Memory B cell (primary cell): ENCODE measurements around the gene LCE3D.
"Not testable (repeated sequence)": the region's sequence is repeated elsewhere in the genome, so short reads cannot be mapped to it uniquely, and the experiment has no call there.

ENCODE experiments used
- ATAC-seq: fragments of 150-1000 bp; cut with Tn5 transposase; 2 replicates; pipeline ENCODE4 v1.10.0; 2021; ENCODE audit warnings: low read depth, mild to moderate bottlenecking, moderate library complexity
- DNase-seq, 2 donors: peaks; one replicate each; pipeline ENCODE4 v3.0.0; 2022; ENCODE audit warnings: low spot score in 2 of 2
- H3K27ac Mint-ChIP-seq: one replicate; pipeline ENCODE4 v1.8.0; 2022; ENCODE audit warnings: mild to moderate bottlenecking, moderate library complexity, mixed read lengths
- H3K27me3 Mint-ChIP-seq: one replicate; pipeline ENCODE4 v1.8.0; 2022; ENCODE audit warnings: mixed read lengths
- H3K36me3 Mint-ChIP-seq: one replicate; pipeline ENCODE4 v1.8.0; 2022; ENCODE audit warnings: mild to moderate bottlenecking, mixed read lengths
- H3K4me1 Mint-ChIP-seq: one replicate; pipeline ENCODE4 v1.8.0; 2022; ENCODE audit warnings: mixed read lengths
- H3K4me3 Mint-ChIP-seq: one replicate; pipeline ENCODE4 v1.8.0; 2022; ENCODE audit warnings: mild to moderate bottlenecking, moderate library complexity, mixed read lengths
- H3K9me3 Mint-ChIP-seq: one replicate; pipeline ENCODE4 v1.8.0; 2022; ENCODE audit warnings: mixed read lengths

The LCE3D gene

DNA sequence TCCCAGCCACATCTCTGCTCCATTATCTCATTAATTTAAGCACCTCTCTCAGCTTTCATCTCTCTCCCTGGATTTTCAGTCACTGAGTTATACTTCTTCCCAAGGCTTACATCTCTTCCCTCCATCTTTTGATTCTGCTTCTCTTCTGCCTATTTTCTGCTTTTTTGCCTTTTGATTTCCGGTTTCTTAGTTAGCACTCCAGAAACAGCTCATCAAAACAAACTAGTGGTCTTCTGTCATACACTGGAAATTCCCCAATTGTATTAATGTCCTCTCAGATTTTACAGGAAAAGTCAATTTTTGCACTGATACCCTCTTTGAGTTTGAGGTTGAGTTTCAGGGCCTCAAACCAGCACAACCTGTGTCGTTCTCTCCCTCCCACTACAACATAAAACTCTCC, 15.2 kb downstream of the LCE3D start:
- no peak overlapping the region for H3K4me3 Mint-ChIP-seq

DNA sequence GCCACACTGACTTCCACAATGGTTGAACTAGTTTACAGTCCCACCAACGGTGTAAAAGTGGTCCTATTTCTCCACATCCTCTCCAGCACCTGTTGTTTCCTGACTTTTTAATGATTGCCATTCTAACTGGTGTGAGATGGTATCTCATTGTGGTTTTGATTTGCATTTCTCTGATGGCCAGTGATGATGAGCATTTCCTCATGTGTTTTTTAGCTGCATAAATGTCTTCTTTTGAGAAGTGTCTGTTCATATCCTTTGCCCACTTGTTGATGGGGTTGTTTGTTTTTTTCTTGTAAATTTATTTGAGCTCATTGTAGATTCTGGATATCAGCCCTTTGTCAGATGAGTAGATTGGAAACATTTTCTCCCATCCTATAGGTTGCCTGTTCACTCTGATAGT, 32.0 kb downstream of the LCE3D start:
- ATAC-seq, H3K9me3 Mint-ChIP-seq, DNase-seq, H3K27ac Mint-ChIP-seq, H3K36me3 Mint-ChIP-seq, H3K4me1 Mint-ChIP-seq, H3K27me3 Mint-ChIP-seq, H3K4me3 Mint-ChIP-seq: not testable (repeated sequence)

More for the DNA sequence above, 15.2 kb downstream of the LCE3D start:
- Mint-ChIP-seq H3K4me1 (no peaks in the 10 kb centered on the region), H3K9me3 (peaks cover 9% of the 10 kb centered on the region), H3K27me3 (peaks cover 4% of the 10 kb centered on the region), H3K36me3 (no peaks in the 10 kb centered on the region), H3K27ac (no peak overlapping the region)
- DNase-seq: no peak
- ATAC-seq: no peak

DNA sequence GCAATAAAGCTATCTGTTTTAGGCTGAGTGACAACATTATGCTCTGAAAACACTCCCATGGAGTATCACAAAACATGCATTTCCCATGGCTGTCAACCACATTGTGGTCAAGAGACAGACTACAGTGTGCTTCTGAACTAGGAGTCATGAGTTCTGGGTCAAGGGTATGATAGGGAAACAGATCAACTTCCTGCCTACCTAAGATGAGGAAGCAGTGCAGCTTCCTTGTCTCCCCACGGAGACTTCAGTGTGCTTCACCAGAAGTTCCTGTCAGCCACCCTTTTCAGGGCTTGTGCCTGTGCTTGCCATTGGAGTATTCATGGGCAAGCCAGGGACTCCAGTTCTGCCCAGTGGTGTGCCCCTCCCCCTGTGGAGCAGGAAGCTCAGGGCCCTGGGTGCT, 33.6 kb downstream of the LCE3D start:
- Mint-ChIP-seq H3K4me1 (no peaks in the 10 kb centered on the region), H3K36me3 (no peaks in the 10 kb centered on the region), H3K9me3 (peaks cover 2% of the 10 kb centered on the region), H3K27me3 (peaks cover 4% of the 10 kb centered on the region), H3K27ac (no peak overlapping the region), H3K4me3 (no peak overlapping the region)
- ATAC-seq: no peak
- no peak for DNase-seq

DNA sequence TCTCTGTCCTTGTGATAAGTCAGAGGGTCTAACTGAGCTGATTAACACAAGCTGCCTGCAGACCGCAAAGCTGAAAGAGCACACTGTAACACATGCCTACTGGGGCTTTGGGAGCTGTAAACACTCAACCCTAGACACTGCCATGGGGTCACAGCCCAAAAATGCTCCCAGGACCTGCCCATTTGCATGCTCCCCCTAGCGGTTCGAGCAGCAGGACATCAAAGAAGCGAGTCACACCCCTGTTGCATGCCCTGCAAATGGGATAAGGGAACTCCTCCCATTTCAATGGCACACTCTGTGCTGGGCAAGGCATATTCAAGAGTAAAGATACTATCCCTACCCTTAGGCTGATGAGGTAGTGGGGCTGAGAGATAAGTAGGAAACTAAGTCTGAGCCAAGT, 36.5 kb downstream of the LCE3D start:
- DNase-seq (no peak), ATAC-seq (no peak)
- no peaks in the 10 kb centered on the region for H3K4me1 Mint-ChIP-seq
- peaks cover 9% of the 10 kb centered on the region for H3K27me3 Mint-ChIP-seq
- H3K36me3 Mint-ChIP-seq: no peaks in the 10 kb centered on the region
- H3K4me3 Mint-ChIP-seq: no peak overlapping the region
- H3K27ac Mint-ChIP-seq: no peak overlapping the region
- peaks cover 2% of the 10 kb centered on the region for H3K9me3 Mint-ChIP-seq

DNA sequence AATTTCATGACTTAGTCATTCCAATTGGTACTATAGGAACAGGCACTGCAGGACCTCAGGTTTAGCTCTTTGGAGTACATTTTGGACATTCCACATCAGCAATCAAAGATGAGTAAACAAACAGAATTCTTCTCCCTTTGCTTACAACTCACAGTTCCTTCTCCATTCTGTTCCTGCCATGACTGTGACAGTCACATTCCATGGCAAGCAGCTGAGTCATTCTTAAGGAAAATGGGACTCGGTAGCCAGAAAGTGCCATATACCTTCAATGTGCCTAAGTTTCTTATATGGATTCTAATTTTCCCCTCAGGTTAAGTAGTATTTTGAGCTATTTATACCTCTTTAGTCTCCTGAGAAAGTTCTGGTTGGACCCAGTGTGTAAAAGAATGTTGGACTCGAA, 40.4 kb downstream of the LCE3D start:
- H3K36me3 Mint-ChIP-seq: no peaks in the 10 kb centered on the region
- peaks cover 12% of the 10 kb centered on the region for H3K27me3 Mint-ChIP-seq
- no peaks in the 10 kb centered on the region for H3K9me3 Mint-ChIP-seq
- no peak overlapping the region for H3K4me3 Mint-ChIP-seq
- DNase-seq (no peak), ATAC-seq (no peak)
- H3K27ac Mint-ChIP-seq: no peak overlapping the region
- no peaks in the 10 kb centered on the region for H3K4me1 Mint-ChIP-seq

DNA sequence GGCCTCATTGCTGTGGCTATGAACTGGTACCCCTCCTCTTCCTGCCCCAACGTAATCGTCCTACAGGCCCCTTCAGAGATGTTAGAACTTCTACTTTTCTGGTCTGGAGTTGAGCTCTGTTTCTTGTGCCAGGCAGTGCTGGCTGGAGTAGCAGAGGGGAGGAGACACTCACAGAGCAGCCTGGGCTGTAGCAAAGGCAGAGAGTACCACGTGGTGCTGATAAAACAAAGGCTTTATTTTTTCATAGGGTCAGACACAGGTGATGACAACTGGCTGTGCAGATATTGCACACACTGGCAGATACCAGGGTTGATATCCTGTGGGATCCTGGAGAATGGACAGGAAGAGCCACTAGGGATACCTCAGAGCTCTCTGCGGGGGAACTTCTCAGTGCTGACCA, 42.8 kb downstream of the LCE3D start:
- Mint-ChIP-seq H3K36me3 (no peaks in the 10 kb centered on the region), H3K27me3 (peaks cover 10% of the 10 kb centered on the region), H3K27ac (no peak overlapping the region), H3K4me3 (no peak overlapping the region), H3K9me3 (no peaks in the 10 kb centered on the region), H3K4me1 (no peaks in the 10 kb centered on the region)
- DNase-seq (no peak), ATAC-seq (no peak)

DNA sequence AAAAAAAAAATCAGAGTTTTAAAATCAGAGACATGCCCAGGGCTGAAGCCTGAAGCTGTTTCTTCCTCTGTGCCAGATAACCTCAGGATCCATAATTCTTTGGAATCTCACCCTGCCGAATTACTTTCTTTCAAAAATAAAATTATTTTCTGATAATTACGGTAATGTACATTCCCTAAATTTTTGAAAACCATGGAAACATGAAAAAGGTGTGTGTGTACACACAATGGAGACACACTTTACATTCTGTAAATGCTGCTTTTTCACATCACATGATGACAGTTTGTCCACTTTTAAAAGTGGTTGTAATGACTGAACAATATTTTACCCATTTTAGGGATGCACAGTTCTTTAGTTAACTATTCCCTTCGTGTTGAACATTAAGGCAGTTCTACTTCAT, 44.5 kb downstream of the LCE3D start:
- H3K4me3 Mint-ChIP-seq: no peak overlapping the region
- H3K36me3 Mint-ChIP-seq: no peaks in the 10 kb centered on the region
- H3K27me3 Mint-ChIP-seq: peaks cover 10% of the 10 kb centered on the region
- ATAC-seq (no peak), DNase-seq (no peak)
- no peak overlapping the region for H3K27ac Mint-ChIP-seq
- peaks cover 4% of the 10 kb centered on the region for H3K9me3 Mint-ChIP-seq
- H3K4me1 Mint-ChIP-seq: no peaks in the 10 kb centered on the region

DNA sequence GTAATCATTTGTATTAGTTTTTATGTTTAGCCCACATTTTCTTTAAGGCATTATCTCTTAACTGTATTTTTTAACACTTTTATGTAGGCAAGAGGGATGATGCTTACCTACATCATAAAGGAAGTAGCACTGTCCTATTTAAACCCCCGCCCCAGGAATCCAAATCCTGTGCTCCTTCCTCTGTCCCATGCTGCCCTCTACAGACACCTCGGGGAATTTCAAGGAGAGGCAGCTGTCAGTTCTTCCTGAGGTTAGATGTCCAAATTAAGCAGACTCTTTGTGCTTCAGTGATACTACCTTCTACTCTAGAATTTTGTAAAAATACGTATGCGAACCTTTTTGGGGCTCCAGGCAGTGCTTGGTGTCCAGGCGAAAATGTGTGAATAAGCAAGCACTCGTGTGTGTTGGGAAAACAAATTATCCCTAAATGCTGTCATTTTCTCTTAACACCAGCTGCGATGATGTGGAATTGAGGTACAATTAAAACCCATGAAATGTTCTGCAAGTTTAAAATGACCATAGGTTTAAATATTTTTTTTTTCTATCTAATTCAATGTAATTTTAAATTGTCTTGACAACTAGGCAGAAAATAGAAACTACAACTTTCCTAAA, 46.9 kb downstream of the LCE3D start:
- Mint-ChIP-seq H3K9me3 (peaks cover 8% of the 10 kb centered on the region), H3K27ac (no peak overlapping the region), H3K27me3 (peaks cover 12% of the 10 kb centered on the region), H3K4me1 (no peaks in the 10 kb centered on the region), H3K4me3 (no peak overlapping the region), H3K36me3 (no peaks in the 10 kb centered on the region)
- no peak for DNase-seq
- no peak for ATAC-seq
